Activated B cell treated with CpG ODN at 0.5 μM for 24 hours (primary cell): Measurements from ENCODE around the gene LAMC1. TPM values are rescaled to one million over a fixed set of nuclear protein-coding genes. Genes with fewer than 3 reads are reported as not detected.

Experiments used
- ATAC-seq: fragments of 200-7000 bp; cut with Tn5 transposase; one replicate; pipeline ENCODE4 v1.10.0; 2021; ENCODE audit warnings: low read depth, mild to moderate bottlenecking, moderate library complexity
- CTCF ChIA-PET: fragments of 350-600 bp; sonication (Branson Sonifier 250); formaldehyde crosslinking; loops from one replicate; lab custom pipeline; 2021; ENCODE audit warnings: antibody characterized with exemption; lab: Charles Lee
- POLR2A ChIA-PET: fragments of 350-600 bp; sonication (Branson Sonifier 250); formaldehyde crosslinking; loops from one replicate; lab custom pipeline; 2021; ENCODE audit warnings: antibody characterized with exemption; lab: Charles Lee
- DNase-seq: peaks from one replicate; pipeline ENCODE4 v3.0.0; 2022
- H3K27ac Mint-ChIP-seq: one replicate; pipeline ENCODE4 v1.8.0; 2020; ENCODE audit warnings: mixed read lengths
- H3K27me3 Mint-ChIP-seq: one replicate; pipeline ENCODE4 v1.8.0; 2021; ENCODE audit warnings: mixed read lengths
- H3K36me3 Mint-ChIP-seq: one replicate; pipeline ENCODE4 v1.8.0; 2021; ENCODE audit warnings: low read depth, mixed read lengths
- H3K4me1 Mint-ChIP-seq: one replicate; pipeline ENCODE4 v1.8.0; 2021; ENCODE audit warnings: mixed read lengths
- H3K4me3 Mint-ChIP-seq: one replicate; pipeline ENCODE4 v1.8.0; 2020; ENCODE audit warnings: mild to moderate bottlenecking, mixed read lengths
- H3K9me3 Mint-ChIP-seq: one replicate; pipeline ENCODE4 v1.8.0; 2020; ENCODE audit warnings: mixed read lengths
- intact Hi-C: fragments of 100-400 bp; cut with micrococcal nuclease; formaldehyde crosslinking; loops from one replicate; pipeline ENCODE4 v1.15.1; 2024
- total RNA-seq: library from RNA; stranded (reverse); gene quantifications from 2 replicates; pipeline ENCODE4 v1.2.3, GENCODE V29; 2022
- TF ChIP-seq, protein P1 (sequence below): fragments of 200-600 bp; IDR thresholded peaks from one replicate; pipeline ENCODE4 v1.8.0; 2022; ENCODE audit warnings: antibody characterized with exemption, mild to moderate bottlenecking

The LAMC1 gene
- total RNA-seq, 1 donor from 2014 or later: 31.8 TPM

DNA sequence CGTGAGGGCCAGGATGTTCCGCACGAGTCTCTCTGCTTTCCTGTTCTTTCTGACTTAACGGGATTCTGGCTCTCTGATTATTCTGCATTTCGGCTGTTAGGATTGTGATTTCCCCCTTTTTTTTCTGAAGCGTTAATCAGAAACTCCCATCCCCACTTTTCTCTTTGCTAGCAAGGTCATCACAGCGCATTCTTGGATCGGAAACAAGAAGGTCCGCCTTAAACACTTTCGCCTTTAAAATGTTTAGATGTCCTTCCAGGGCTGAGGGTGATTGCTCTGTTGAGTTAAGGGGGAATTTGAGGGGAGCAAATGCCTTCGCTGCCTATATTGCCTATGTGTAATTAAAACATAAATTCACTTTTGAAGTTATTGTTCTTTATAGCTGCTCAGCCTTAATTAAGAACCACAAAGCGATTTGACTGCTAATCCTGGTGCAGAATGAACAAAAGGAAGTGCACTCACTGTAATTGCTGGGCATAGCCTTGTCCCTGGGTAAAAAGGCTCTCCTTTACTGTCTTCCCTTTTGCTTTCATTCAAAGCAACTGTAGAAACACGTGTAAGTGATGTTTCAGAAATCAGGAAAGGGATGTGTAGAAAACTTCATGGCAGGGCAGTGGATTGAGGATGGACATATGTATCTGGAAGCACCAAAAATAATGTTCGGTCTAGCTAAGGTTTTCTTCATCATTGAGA lies 1.2 kb downstream of the LAMC1 start:
- intact Hi-C loops: loop anchor here (1.0 kb wide), 3 partner anchors 24 to 62 kb away; no protein-coding TSS in a partner anchor
- DNase-seq: no peak
- peaks cover 53% of the 10 kb centered on the region for H3K4me1 Mint-ChIP-seq
- TF ChIP-seq, protein P1, sequence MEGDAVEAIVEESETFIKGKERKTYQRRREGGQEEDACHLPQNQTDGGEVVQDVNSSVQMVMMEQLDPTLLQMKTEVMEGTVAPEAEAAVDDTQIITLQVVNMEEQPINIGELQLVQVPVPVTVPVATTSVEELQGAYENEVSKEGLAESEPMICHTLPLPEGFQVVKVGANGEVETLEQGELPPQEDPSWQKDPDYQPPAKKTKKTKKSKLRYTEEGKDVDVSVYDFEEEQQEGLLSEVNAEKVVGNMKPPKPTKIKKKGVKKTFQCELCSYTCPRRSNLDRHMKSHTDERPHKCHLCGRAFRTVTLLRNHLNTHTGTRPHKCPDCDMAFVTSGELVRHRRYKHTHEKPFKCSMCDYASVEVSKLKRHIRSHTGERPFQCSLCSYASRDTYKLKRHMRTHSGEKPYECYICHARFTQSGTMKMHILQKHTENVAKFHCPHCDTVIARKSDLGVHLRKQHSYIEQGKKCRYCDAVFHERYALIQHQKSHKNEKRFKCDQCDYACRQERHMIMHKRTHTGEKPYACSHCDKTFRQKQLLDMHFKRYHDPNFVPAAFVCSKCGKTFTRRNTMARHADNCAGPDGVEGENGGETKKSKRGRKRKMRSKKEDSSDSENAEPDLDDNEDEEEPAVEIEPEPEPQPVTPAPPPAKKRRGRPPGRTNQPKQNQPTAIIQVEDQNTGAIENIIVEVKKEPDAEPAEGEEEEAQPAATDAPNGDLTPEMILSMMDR: no peak
- H3K27me3 Mint-ChIP-seq: no peaks in the 10 kb centered on the region
- ATAC-seq: no peak
- peak overlapping the region; percentile 94 for H3K4me3 Mint-ChIP-seq
- H3K9me3 Mint-ChIP-seq: no peaks in the 10 kb centered on the region
- peaks cover 11% of the 10 kb centered on the region for H3K36me3 Mint-ChIP-seq
- H3K27ac Mint-ChIP-seq: peak overlapping the region; percentile 86
- ChIA-PET CTCF (interaction anchor here (0.8 to 2.0 kb wide), 3 partner anchors 8 to 63 kb away, joined by 3 to 29 read pairs (median 4); no protein-coding TSS in a partner anchor), POLR2A (interaction anchor here (0.9 to 1.6 kb wide), 5 partner anchors 17 to 203 kb away, joined by 3 to 19 read pairs (median 3); no protein-coding TSS in a partner anchor)

- ChIA-PET CTCF (interaction anchor here (2.0 kb wide), 1 partner anchor 63 kb away, joined by 29 read pairs; no protein-coding TSS in a partner anchor), POLR2A (interaction anchor here (1.6 kb wide), 1 partner anchor 62 kb away, joined by 19 read pairs; no protein-coding TSS in a partner anchor)
- ATAC-seq (no peak), DNase-seq (no peak)
- intact Hi-C loops: no loop called here
- Mint-ChIP-seq H3K27ac (peak overlapping the region; percentile 3), H3K4me1 (peaks cover 57% of the 10 kb centered on the region), H3K4me3 (peak overlapping the region; percentile 94), H3K27me3 (no peaks in the 10 kb centered on the region), H3K36me3 (peaks cover 16% of the 10 kb centered on the region), H3K9me3 (no peaks in the 10 kb centered on the region)
- TF ChIP-seq, protein P1: no peak
Measured at GRCh38 chr1:183025010-183025337, 1.8 kb downstream of the LAMC1 start.

- H3K27me3 Mint-ChIP-seq: no peaks in the 10 kb centered on the region
- CTCF ChIA-PET: interaction anchor here (1.3 kb wide), 1 partner anchor 63 kb away, joined by 5 read pairs; no protein-coding TSS in a partner anchor
- H3K9me3 Mint-ChIP-seq: no peaks in the 10 kb centered on the region
- ATAC-seq (no peak), DNase-seq (no peak)
- TF ChIP-seq, protein P1: no peak
- H3K27ac Mint-ChIP-seq: no peak overlapping the region
- peak overlapping the region; percentile 37 for H3K4me3 Mint-ChIP-seq
- intact Hi-C loops: no loop called here
- peaks cover 16% of the 10 kb centered on the region for H3K36me3 Mint-ChIP-seq
- peaks cover 57% of the 10 kb centered on the region for H3K4me1 Mint-ChIP-seq
- POLR2A ChIA-PET: no interaction called here
Measured at GRCh38 chr1:183025782-183026774, 2.9 kb downstream of the LAMC1 start.

GRCh38 chr1:183027031-183027430 lies 3.8 kb downstream of the LAMC1 start:
- H3K27me3 Mint-ChIP-seq: no peaks in the 10 kb centered on the region
- H3K27ac Mint-ChIP-seq: no peak overlapping the region
- DNase-seq: no peak
- POLR2A ChIA-PET: no interaction called here
- CTCF ChIA-PET: interaction anchor here (1.3 kb wide), 1 partner anchor 64 kb away, joined by 5 read pairs; no protein-coding TSS in a partner anchor
- H3K4me1 Mint-ChIP-seq: peaks cover 57% of the 10 kb centered on the region
- peaks cover 16% of the 10 kb centered on the region for H3K36me3 Mint-ChIP-seq
- no peak for ATAC-seq
- no peak overlapping the region for H3K4me3 Mint-ChIP-seq
- intact Hi-C loops: loop anchor here (1.0 kb wide), 1 partner anchor 8 kb away; no protein-coding TSS in a partner anchor
- TF ChIP-seq, protein P1: no peak
- no peaks in the 10 kb centered on the region for H3K9me3 Mint-ChIP-seq
